HL-60 (cell line): ENCODE results near the gene CCDC57.

Experiments
- DNase-seq, 2 experiments: peaks; one replicate each; pipeline ENCODE4 v3.0.0-alpha.2; 2010 to 2020; ENCODE audit warnings: low read depth in 1 of 2, low spot score in 1 of 2
- H3K27ac ChIP-seq: fragments of 250-450 bp; sonication (Bioruptor Pico); replicated peaks from 2 replicates; pipeline ENCODE4 v1.5.1; 2020; ENCODE audit warnings: mild to moderate bottlenecking, moderate library complexity
- H3K27me3 ChIP-seq: fragments of 250-450 bp; sonication (Bioruptor Pico); 2 replicates; pipeline ENCODE4 v1.5.1; 2021; ENCODE audit warnings: mild to moderate bottlenecking, moderate library complexity; ENCODE audit not compliant: insufficient read depth, poor library complexity, severe bottlenecking
- H3K4me3 ChIP-seq: replicated peaks from 2 replicates; pipeline ENCODE4 v1.5.1; 2011; ENCODE audit warnings: mild to moderate bottlenecking, control low read depth, low read length; ENCODE audit not compliant: insufficient read depth
- GABPA ChIP-seq: IDR thresholded peaks from 2 replicates; pipeline ENCODE4 v1.6.1; 2012; ENCODE audit warnings: low read depth
- POLR2AphosphoS5 ChIP-seq: IDR thresholded peaks from 2 replicates; pipeline ENCODE4 v1.6.1; 2012; ENCODE audit warnings: low read depth
- SPI1 ChIP-seq: IDR thresholded peaks from 2 replicates; pipeline ENCODE4 v1.6.1; 2012; ENCODE audit warnings: low read depth, mild to moderate bottlenecking, borderline replicate concordance
- TF ChIP-seq, protein P1 (sequence below): IDR thresholded peaks from 2 replicates; pipeline ENCODE4 v1.6.1; 2012; ENCODE audit warnings: low read depth; ENCODE audit not compliant: insufficient replicate concordance
- TF ChIP-seq, protein P2 (sequence below): IDR thresholded peaks from one replicate; pipeline ENCODE4 v1.5.1; 2011; ENCODE audit warnings: low read length, control low read depth, inconsistent platforms; ENCODE audit not compliant: insufficient read depth

CCDC57 gene

DNA sequence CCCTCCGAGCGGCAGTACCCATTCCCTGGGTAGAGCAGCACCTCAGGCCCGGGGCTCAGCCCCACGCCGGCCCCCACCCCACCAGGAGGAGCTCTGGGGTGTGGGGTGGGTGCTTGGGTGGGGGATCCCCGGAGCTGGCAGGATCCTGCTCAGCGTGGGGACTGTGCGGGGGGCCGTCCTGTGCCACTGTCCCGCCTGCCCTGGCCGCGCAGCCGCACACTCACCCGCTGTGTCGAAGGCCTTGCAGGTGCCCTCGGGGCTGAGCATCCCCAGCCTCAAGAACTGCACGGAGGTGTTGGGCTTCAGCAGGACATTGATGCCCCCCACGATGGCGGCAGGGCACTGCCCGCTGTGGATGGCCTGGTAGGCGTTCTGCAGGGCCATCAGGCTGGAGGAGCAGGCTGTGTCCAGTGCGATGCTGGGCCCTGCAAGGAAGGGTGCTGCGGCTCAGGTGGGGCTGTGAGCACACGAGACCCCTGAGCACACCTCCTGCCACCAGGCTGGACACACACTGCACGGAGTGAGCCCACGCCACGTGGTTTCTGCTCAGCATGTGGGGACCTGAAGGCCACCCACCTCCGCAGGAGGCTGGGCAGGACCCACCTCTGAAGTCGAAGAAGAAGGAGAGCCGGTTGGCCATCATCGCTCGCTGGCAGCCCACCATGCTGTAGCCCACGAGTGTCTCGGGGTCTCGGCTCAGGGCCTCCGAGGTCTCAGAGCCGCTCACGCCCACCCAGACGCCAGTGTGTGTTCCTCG lies 119.5 kb downstream of the CCDC57 start:
- Histone ChIP-seq H3K27ac (no peak overlapping the region), H3K4me3 (no peak overlapping the region), H3K27me3 (no peaks in the 10 kb centered on the region)
- DNase-seq: no peak
- TF ChIP-seq POLR2AphosphoS5: no peak
- TF ChIP-seq SPI1: no peak
- TF ChIP-seq, protein P1, sequence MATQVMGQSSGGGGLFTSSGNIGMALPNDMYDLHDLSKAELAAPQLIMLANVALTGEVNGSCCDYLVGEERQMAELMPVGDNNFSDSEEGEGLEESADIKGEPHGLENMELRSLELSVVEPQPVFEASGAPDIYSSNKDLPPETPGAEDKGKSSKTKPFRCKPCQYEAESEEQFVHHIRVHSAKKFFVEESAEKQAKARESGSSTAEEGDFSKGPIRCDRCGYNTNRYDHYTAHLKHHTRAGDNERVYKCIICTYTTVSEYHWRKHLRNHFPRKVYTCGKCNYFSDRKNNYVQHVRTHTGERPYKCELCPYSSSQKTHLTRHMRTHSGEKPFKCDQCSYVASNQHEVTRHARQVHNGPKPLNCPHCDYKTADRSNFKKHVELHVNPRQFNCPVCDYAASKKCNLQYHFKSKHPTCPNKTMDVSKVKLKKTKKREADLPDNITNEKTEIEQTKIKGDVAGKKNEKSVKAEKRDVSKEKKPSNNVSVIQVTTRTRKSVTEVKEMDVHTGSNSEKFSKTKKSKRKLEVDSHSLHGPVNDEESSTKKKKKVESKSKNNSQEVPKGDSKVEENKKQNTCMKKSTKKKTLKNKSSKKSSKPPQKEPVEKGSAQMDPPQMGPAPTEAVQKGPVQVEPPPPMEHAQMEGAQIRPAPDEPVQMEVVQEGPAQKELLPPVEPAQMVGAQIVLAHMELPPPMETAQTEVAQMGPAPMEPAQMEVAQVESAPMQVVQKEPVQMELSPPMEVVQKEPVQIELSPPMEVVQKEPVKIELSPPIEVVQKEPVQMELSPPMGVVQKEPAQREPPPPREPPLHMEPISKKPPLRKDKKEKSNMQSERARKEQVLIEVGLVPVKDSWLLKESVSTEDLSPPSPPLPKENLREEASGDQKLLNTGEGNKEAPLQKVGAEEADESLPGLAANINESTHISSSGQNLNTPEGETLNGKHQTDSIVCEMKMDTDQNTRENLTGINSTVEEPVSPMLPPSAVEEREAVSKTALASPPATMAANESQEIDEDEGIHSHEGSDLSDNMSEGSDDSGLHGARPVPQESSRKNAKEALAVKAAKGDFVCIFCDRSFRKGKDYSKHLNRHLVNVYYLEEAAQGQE: no peak
- TF ChIP-seq, protein P2, sequence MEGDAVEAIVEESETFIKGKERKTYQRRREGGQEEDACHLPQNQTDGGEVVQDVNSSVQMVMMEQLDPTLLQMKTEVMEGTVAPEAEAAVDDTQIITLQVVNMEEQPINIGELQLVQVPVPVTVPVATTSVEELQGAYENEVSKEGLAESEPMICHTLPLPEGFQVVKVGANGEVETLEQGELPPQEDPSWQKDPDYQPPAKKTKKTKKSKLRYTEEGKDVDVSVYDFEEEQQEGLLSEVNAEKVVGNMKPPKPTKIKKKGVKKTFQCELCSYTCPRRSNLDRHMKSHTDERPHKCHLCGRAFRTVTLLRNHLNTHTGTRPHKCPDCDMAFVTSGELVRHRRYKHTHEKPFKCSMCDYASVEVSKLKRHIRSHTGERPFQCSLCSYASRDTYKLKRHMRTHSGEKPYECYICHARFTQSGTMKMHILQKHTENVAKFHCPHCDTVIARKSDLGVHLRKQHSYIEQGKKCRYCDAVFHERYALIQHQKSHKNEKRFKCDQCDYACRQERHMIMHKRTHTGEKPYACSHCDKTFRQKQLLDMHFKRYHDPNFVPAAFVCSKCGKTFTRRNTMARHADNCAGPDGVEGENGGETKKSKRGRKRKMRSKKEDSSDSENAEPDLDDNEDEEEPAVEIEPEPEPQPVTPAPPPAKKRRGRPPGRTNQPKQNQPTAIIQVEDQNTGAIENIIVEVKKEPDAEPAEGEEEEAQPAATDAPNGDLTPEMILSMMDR: no peak
- TF ChIP-seq GABPA: no peak

DNA sequence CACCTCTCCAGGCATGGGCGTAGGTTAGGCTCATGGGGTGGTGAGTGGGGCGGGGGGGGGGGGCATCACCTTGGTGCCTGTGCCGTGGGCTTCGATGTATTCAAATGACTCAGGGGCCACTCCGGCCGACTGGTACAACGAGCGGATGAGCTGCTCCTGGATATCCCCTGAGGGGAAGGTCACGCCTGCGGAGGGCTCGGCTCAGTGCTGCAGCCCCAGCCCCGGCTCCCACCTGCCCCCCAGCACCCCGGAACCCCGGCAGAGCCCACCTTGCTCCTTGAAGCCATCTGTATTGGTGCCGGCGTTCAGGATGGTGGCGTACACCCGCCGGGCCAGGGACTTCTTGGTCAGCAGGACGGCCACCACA lies 120.0 kb downstream of the CCDC57 start:
- Histone ChIP-seq H3K27me3 (no peaks in the 10 kb centered on the region), H3K27ac (no peak overlapping the region), H3K4me3 (no peak overlapping the region)
- TF ChIP-seq, protein P1: no peak
- TF ChIP-seq GABPA: no peak
- TF ChIP-seq, protein P2: no peak
- TF ChIP-seq POLR2AphosphoS5: no peak
- TF ChIP-seq SPI1: no peak
- no peak for DNase-seq

DNA sequence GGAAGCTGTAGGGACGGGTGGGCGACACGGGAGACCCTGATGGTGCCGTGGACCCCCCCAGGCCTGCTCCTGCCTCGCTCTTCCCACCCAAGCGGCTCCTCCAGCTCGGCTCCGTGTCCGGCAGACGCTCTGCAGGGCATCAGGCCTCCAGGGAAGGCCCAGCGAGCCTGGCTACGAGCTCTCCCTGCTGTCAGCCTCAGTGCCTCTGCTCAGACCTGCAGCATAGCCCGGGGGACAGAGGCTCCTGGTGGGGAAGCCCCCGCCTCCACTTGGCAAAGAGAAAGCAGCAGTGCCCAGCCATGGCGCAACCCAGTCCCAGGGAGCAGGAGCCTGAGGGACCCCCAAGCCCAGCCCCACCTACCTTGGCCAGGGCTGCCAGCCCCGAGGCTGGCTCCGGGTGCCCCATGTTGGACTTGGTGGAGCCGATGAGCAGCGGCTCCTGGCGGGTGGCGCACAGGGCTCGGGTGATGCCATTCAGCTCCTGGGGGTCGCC lies 120.5 kb downstream of the CCDC57 start:
- Histone ChIP-seq H3K27me3 (no peaks in the 10 kb centered on the region), H3K27ac (no peak overlapping the region), H3K4me3 (no peak overlapping the region)
- no peak for DNase-seq
- TF ChIP-seq, protein P2: no peak
- TF ChIP-seq POLR2AphosphoS5 (no peak), GABPA (no peak), SPI1 (no peak)
- TF ChIP-seq, protein P1: no peak
